H1 (cell line): ENCODE data around the gene EXD2. TPM values are rescaled to one million over a fixed set of nuclear protein-coding genes. Genes with fewer than 3 reads are reported as not detected.
A peak's percentile ranks its signal among the peaks of the same experiment; 100 is the strongest.

Experiments used
- ASH2L ChIP-seq: fragments of 200-600, 300-600 bp; sonication (generic); IDR thresholded peaks from one replicate; pipeline ENCODE4 v1.7.1; 2017; ENCODE audit warnings: low read length
- BCL11A ChIP-seq, 2 experiments: IDR thresholded peaks; one replicate each; pipeline ENCODE4 v1.6.1; 2011; ENCODE audit warnings: low read depth in 2 of 2, low read length in 2 of 2, mild to moderate bottlenecking in 2 of 2
- BRCA1 ChIP-seq: IDR thresholded peaks from 2 replicates; pipeline ENCODE4 v1.6.1; 2012; ENCODE audit warnings: low read depth, low read length, improper control_type of control experiment
- CBX5 ChIP-seq: fragments of 300-800, 300-1000 bp; sonication (generic); IDR thresholded peaks from 2 replicates; pipeline ENCODE4 v1.7.1; 2016; ENCODE audit warnings: antibody characterized with exemption, low read length, low read depth
- CTBP2 ChIP-seq: IDR thresholded peaks from 2 replicates; pipeline ENCODE4 v1.7.0; 2011; ENCODE audit warnings: borderline replicate concordance, mild to moderate bottlenecking, moderate library complexity, mixed read lengths, low read length; ENCODE audit not compliant: insufficient read depth, insufficient read length
- E2F6 ChIP-seq: IDR thresholded peaks from 2 replicates; pipeline ENCODE4 v1.6.1; 2012; ENCODE audit warnings: inconsistent platforms
- EGR1 ChIP-seq: IDR thresholded peaks from 2 replicates; pipeline ENCODE4 v1.6.1; 2011; ENCODE audit warnings: low read depth, low read length, borderline replicate concordance
- EZH2 ChIP-seq: fragments of 200-600 bp; sonication (generic); IDR thresholded peaks from 2 replicates; pipeline ENCODE4 v1.7.1; 2012; ENCODE audit warnings: low read depth, mild to moderate bottlenecking, moderate library complexity, low read length, inconsistent platforms; ENCODE audit not compliant: severe bottlenecking
- HDAC2 ChIP-seq, 2 experiments: fragments of 300-600 bp in 1 of 2; sonication (generic) in 1 of 2; IDR thresholded peaks; 2 replicates each; pipeline ENCODE4 v1.6.1; 2011 to 2012; ENCODE audit warnings: low read depth in 2 of 2, low read length in 2 of 2, mild to moderate bottlenecking in 2 of 2, moderate library complexity in 2 of 2, borderline replicate concordance in 1 of 2, inconsistent platforms in 1 of 2
- JUND ChIP-seq: IDR thresholded peaks from 2 replicates; pipeline ENCODE4 v1.6.1; 2011; ENCODE audit warnings: mild to moderate bottlenecking, improper control_type of control experiment, low read length
- PHF8 ChIP-seq: fragments of 200-600 bp; sonication (generic); conservative IDR thresholded peaks from 2 replicates; pipeline ENCODE4 v1.7.1; 2012; ENCODE audit warnings: low read depth, mild to moderate bottlenecking, inconsistent platforms, low read length, moderate library complexity
- POU5F1 ChIP-seq: IDR thresholded peaks from 2 replicates; pipeline ENCODE4 v1.6.1; 2011; ENCODE audit warnings: low read depth, mild to moderate bottlenecking, low read length, moderate library complexity
- RBBP5 ChIP-seq: IDR thresholded peaks from 2 replicates; pipeline ENCODE4 v1.7.1; 2012; ENCODE audit warnings: low read depth, mild to moderate bottlenecking, inconsistent platforms, low read length, moderate library complexity, borderline replicate concordance
- RFX5 ChIP-seq: IDR thresholded peaks from 2 replicates; pipeline ENCODE4 v1.6.1; 2011; ENCODE audit warnings: low read depth, low read length, improper control_type of control experiment, borderline replicate concordance
- RNF2 ChIP-seq: fragments of 200-900, 300-1000 bp; sonication (generic); IDR thresholded peaks from 2 replicates; pipeline ENCODE4 v1.7.1; 2016; ENCODE audit warnings: borderline replicate concordance, low read depth, mild to moderate bottlenecking, antibody characterized with exemption, low read length; ENCODE audit not compliant: poor library complexity, severe bottlenecking; ENCODE audit errors: missing control alignments
- SAP30 ChIP-seq: fragments of 300-600 bp; sonication (generic); IDR thresholded peaks from 2 replicates; pipeline ENCODE4 v1.7.1; 2012; ENCODE audit warnings: low read length, moderate library complexity, mild to moderate bottlenecking, inconsistent platforms; ENCODE audit not compliant: insufficient read depth, insufficient replicate concordance
- SIRT6 ChIP-seq: IDR thresholded peaks from one replicate; pipeline ENCODE4 v1.7.1; 2012; ENCODE audit warnings: low read length, inconsistent platforms
- SP2 ChIP-seq: IDR thresholded peaks from 2 replicates; pipeline ENCODE4 v1.6.1; 2012; ENCODE audit warnings: mild to moderate bottlenecking, low read length, inconsistent platforms
- SRF ChIP-seq: IDR thresholded peaks from 2 replicates; pipeline ENCODE4 v1.6.1; 2011; ENCODE audit warnings: mild to moderate bottlenecking, low read depth, low read length, moderate library complexity
- polyA plus RNA-seq, 7 experiments: library from polyadenylated mRNA; depleted of rRNA in 3 of 7; stranded (reverse) in 5 of 7; unstranded in 2 of 7; fragments of >200 nt in 5 of 7; fragments of 200-250 nt in 2 of 7; gene quantifications; 1 replicate in 5 of 7; 2 replicates in 1 of 7; 4 replicates in 1 of 7; pipeline versions ENCODE4 v1.2.1 to v1.2.3, GENCODE V29; 2011 to 2013; ENCODE audit warnings: missing spikeins in 2 of 7, mixed read lengths in 2 of 7
- total RNA-seq: library from RNA; stranded (reverse); fragmentation: NEBNext Ultra II Directional; extraction: Animal tissue kit (Norgen Biotek cat#: 25700); gene quantifications from 2 replicates; pipeline ENCODE4 v1.2.1, GENCODE V29; 2021
- TF ChIP-seq, protein P1 (sequence below), 3 experiments: IDR thresholded peaks; 1 replicate in 2 of 3; 2 replicates in 1 of 3; pipeline versions ENCODE4 v1.5.1 to v1.6.1; 2011; ENCODE audit warnings: low read length in 3 of 3, mild to moderate bottlenecking in 3 of 3, inconsistent platforms in 2 of 3, low read depth in 1 of 3, moderate library complexity in 1 of 3; ENCODE audit not compliant: insufficient read depth in 1 of 3; ENCODE audit errors: control extremely low read depth in 1 of 3

The EXD2 gene
- total and polyA plus RNA-seq, 2 of the 8 experiments (the other 6 are each of a cell fraction or from before 2014, with no cell fraction given): 11.9 to 25.9 TPM

DNA sequence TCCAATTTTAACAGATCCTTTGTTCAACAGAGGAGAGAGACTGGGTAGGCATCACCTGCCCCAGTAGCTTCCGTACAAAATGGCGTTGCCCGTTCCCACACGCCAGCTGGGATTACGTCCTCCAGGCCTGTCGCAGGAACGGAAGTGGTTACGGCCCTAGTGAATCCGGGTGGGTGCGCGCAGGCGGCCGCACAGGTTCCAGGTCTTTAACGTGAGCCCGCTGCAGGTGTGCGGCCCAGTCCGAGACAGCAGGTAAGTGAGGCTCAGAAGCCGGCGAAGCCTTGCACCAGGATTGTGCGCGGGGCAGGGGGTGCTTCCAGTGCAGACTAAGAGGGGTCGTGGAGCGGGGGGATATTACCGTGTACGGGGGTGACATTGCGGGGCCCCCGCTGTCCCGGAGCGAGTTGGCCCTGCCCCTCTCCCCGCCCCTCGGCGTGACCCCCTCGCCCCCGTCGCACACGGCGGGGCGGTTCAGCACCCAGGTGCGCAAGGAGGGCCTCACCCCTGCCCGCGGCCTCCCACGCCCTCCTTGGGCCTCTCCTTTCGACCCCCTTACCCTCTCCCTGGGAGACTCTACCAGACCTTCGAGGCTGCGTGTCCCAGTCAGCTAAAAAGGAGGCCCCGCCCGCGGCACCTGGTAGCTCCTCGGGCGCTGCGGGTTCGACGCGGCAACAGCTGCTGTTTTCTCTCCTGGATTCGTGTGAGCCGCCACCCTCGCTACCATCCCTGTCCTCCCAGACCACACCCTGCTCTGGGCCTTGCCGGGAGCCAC, at the start of gene EXD2 (continued):
- TF ChIP-seq PHF8: peak; percentile 70
- TF ChIP-seq CBX5: no peak
- TF ChIP-seq RBBP5: peak; percentile 96
- no peak for TF ChIP-seq SP2
- TF ChIP-seq, protein P1, sequence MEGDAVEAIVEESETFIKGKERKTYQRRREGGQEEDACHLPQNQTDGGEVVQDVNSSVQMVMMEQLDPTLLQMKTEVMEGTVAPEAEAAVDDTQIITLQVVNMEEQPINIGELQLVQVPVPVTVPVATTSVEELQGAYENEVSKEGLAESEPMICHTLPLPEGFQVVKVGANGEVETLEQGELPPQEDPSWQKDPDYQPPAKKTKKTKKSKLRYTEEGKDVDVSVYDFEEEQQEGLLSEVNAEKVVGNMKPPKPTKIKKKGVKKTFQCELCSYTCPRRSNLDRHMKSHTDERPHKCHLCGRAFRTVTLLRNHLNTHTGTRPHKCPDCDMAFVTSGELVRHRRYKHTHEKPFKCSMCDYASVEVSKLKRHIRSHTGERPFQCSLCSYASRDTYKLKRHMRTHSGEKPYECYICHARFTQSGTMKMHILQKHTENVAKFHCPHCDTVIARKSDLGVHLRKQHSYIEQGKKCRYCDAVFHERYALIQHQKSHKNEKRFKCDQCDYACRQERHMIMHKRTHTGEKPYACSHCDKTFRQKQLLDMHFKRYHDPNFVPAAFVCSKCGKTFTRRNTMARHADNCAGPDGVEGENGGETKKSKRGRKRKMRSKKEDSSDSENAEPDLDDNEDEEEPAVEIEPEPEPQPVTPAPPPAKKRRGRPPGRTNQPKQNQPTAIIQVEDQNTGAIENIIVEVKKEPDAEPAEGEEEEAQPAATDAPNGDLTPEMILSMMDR (IDR thresholded peaks at IDR 0.05; ENCODE audit: control extremely low read depth in 1 of 3, insufficient read depth in 1 of 3, low read depth in 1 of 3, low read length in 3 of 3): no peak
- peak; percentile 45; the same call in 1 of the 2 replicates for TF ChIP-seq EGR1
- TF ChIP-seq POU5F1: no peak
- no peak for TF ChIP-seq BCL11A (IDR thresholded peaks at IDR 0.05; ENCODE audit: low read depth in 2 of 2, low read length in 2 of 2)
- 0 out of 2 replicates have a peak, but pooled peaks have one; percentile 6 for TF ChIP-seq E2F6
- TF ChIP-seq BRCA1: no peak
- no peak for TF ChIP-seq EZH2
- peak; percentile 8 to 26; a peak in 2 of 4 replicates for TF ChIP-seq HDAC2 (IDR thresholded peaks at IDR 0.05; ENCODE audit: borderline replicate concordance in 1 of 2, low read depth in 2 of 2, low read length in 2 of 2)
- TF ChIP-seq RNF2: no peak
- peak; percentile 99 for TF ChIP-seq ASH2L
- peak; percentile 40; the same call in 1 of the 2 replicates for TF ChIP-seq SRF
- TF ChIP-seq SIRT6: no peak
- TF ChIP-seq SAP30: peak; percentile 61
- TF ChIP-seq CTBP2: no peak
- TF ChIP-seq JUND: peak; percentile 61
- TF ChIP-seq RFX5: no peak
